Right lobe of liver (tissue), 6 donors: Measurements from ENCODE around the gene IL31RA. TPM values are rescaled to one million over a fixed set of nuclear protein-coding genes. Genes with fewer than 3 reads are reported as not detected.

Experiments
- ATAC-seq, 4 donors: fragments of 200-7000 bp; cut with Tn5 transposase; one replicate each; pipeline ENCODE4 v1.9.1; 2020; ENCODE audit warnings: mild to moderate bottlenecking in 4 of 4, moderate library complexity in 4 of 4
- DNase-seq, 3 donors: peaks; one replicate each; pipeline ENCODE4 v3.0.0-alpha.2; 2020
- H3K27ac ChIP-seq, 3 donors: fragments of 200-600 bp; one replicate each; pipeline ENCODE4 v1.8.0; 2022
- H3K27me3 ChIP-seq, 2 donors: fragments of 200-600 bp; one replicate each; pipeline ENCODE4 v1.8.0; 2022
- H3K36me3 ChIP-seq, 4 donors: fragments of 200-600 bp; sonication (generic) in 1 of 4; one replicate each; pipeline versions ENCODE4 v1.5.1 to v1.8.0; 2017 to 2022; ENCODE audit warnings: control low read depth in 1 of 4
- H3K4me1 ChIP-seq, 4 donors: fragments of 200-600 bp; sonication (generic) in 1 of 4; one replicate each; pipeline versions ENCODE4 v1.5.1 to v1.8.0; 2017 to 2022; ENCODE audit warnings: control low read depth in 1 of 4
- H3K4me3 ChIP-seq, 3 donors: fragments of 200-600 bp; one replicate each; pipeline ENCODE4 v1.8.0; 2022
- H3K9me3 ChIP-seq, 4 donors: fragments of 200-600 bp; sonication (generic) in 1 of 4; one replicate each; pipeline versions ENCODE4 v1.5.1 to v1.8.0; 2017 to 2022; ENCODE audit warnings: control low read depth in 1 of 4
- POLR2A ChIP-seq: fragments of 450-650 bp; IDR thresholded peaks from one replicate; pipeline ENCODE4 v1.6.1; 2017; ENCODE audit warnings: antibody characterized with exemption, mild to moderate bottlenecking
- WGBS: methylation state at CpG from one replicate; pipeline ENCODE4 v1.1.6; 2018; ENCODE audit warnings: low coverage, low lambda C conversion rate; ENCODE audit not compliant: insufficient coverage; ENCODE audit errors: missing lambda C conversion rate; 5-methylcytosine and 5-hydroxymethylcytosine counted together
- intact Hi-C, 2 donors: fragments of 100-400 bp; cut with DNase I; formaldehyde crosslinking; loops; one replicate each; pipeline versions ENCODE4 v1.11.2 to v1.14.1; 2022
- total RNA-seq, 6 experiments: library from RNA; depleted of rRNA in 2 of 6; stranded (reverse); fragments of >200 nt in 2 of 6; fragmentation: NEBNext Ultra II Directional in 3 of 6; extraction: Animal tissue kit (Norgen Biotek cat#: 25700) in 3 of 6; gene quantifications; one replicate each; pipeline versions ENCODE4 v1.1.0 to v1.2.4, GENCODE V29; 2016 to 2023
- TF ChIP-seq, protein P1 (sequence below), 4 donors: fragments of 200-600 bp in 3 of 4; fragments of 450-650 bp in 1 of 4; IDR thresholded peaks; one replicate each; pipeline versions ENCODE4 v1.5.1 to v1.8.0; 2016 to 2022; ENCODE audit warnings: antibody characterized with exemption in 4 of 4, mild to moderate bottlenecking in 2 of 4
- donor health status: DM: no; HTN: yes; CAD: no.
- donor health status: DM: no; HTN: no; CAD: no.
- donor health status: DM: no; HTN: no; CAD: no.
- donor health status: DM: no; HTN: yes; CAD: no.
- donor health status: DM: no; HTN: yes; CAD: no.

Gene IL31RA
- total RNA-seq, 6 experiments from 2014 or later = not detected

DNA sequence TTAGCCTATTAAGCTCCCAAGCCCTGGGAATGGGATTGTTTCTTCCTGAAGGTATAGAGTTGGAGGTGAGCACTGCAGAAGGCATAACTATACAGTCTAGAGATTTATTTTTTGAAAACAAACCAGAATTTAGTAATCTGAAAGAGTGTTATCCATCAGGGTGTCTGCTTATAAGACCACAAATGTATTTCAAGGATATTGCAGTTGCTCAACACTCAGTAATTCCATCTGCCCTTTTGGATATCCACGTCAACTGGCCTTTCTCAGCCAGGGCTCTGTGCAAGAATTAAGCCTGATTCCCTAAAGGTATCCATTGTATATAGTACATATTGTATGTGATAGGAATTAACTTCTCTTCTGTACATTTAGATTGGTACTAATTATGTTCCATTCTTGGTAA is 15.0 kb upstream of the IL31RA start:
- no peak for ATAC-seq
- Histone ChIP-seq H3K4me1 (no peaks in the 10 kb centered on the region), H3K4me3 (no peak overlapping the region), H3K27me3 (no peaks in the 10 kb centered on the region), H3K9me3 (no peaks in the 10 kb centered on the region), H3K27ac (no peak overlapping the region), H3K36me3 (no peaks in the 10 kb centered on the region)
- no peak for DNase-seq
- 50% methylated on average over 1 of the region's 1 CpG for WGBS
- intact Hi-C loops = no loop called here
- TF ChIP-seq, protein P1, sequence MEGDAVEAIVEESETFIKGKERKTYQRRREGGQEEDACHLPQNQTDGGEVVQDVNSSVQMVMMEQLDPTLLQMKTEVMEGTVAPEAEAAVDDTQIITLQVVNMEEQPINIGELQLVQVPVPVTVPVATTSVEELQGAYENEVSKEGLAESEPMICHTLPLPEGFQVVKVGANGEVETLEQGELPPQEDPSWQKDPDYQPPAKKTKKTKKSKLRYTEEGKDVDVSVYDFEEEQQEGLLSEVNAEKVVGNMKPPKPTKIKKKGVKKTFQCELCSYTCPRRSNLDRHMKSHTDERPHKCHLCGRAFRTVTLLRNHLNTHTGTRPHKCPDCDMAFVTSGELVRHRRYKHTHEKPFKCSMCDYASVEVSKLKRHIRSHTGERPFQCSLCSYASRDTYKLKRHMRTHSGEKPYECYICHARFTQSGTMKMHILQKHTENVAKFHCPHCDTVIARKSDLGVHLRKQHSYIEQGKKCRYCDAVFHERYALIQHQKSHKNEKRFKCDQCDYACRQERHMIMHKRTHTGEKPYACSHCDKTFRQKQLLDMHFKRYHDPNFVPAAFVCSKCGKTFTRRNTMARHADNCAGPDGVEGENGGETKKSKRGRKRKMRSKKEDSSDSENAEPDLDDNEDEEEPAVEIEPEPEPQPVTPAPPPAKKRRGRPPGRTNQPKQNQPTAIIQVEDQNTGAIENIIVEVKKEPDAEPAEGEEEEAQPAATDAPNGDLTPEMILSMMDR (IDR thresholded peaks at IDR 0.05) = no peak
- no peak for TF ChIP-seq POLR2A

DNA sequence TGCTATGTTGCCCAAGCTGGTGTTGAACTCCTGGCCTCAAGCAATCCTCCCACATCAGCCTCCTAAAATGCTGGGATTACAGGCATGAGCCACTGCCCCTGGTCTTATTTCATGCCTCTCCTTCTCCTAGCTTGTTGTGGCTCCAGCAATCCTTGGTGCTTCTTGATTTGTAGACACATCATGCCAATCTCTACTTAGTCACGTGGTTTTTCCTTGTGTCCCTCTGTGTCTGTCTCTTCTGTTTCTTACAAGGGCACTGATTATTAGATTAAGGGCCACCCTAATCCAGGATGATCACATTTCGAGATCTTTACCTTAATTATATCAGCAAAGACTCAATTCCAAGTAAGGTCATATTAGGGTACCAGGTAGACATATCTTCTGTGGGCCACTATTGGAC is 9.2 kb upstream of the IL31RA start:
- Histone ChIP-seq H3K4me1 (no peaks in the 10 kb centered on the region), H3K36me3 (no peaks in the 10 kb centered on the region), H3K27ac (no peak overlapping the region), H3K4me3 (no peak overlapping the region), H3K9me3 (no peaks in the 10 kb centered on the region), H3K27me3 (no peaks in the 10 kb centered on the region)
- TF ChIP-seq, protein P1 (IDR thresholded peaks at IDR 0.05) = no peak
- TF ChIP-seq POLR2A = no peak
- 46% methylated on average over 2 of the region's 2 CpGs for WGBS
- DNase-seq = no peak
- intact Hi-C loops = no loop called here
- no peak for ATAC-seq

DNA sequence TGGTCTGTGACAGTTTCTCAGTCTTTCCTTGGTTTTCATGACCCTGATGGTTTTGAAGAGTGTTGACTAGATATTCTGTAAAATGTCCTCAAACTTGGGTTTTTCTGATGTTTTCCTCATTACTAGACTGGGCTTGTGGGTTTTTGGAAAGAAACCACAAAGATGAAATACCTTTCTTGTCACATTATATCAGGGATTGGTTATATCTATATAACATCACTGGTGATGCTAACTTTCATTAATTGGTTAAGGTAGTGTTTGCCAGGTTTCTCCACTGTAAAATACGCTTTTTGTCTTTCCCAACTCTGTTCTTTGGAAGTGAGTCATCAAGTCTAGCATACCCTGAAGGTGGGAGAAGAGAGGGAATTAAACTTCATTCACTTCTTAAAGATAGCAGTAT is 3.3 kb upstream of the IL31RA start:
- intact Hi-C loops = no loop called here
- DNase-seq = no peak
- ATAC-seq = no peak

DNA sequence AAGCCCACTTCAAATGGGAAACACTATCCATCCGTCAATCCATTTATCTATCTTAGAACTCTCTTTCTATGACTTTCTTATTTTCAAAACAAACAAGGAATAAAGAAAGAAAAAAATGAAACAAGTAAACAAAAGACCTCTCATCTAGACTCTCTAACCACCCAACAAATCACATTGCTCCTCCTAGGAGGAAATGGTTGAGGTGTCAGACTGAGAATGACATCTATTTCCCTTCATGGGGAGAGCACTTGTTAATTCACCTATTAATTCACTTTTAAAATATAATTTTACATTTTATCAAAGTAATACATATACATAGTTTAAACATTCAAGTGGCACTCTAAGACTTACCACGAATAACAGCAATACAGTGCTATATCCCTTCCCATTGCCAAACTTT is 2.4 kb upstream of the IL31RA start:
- Histone ChIP-seq H3K36me3 (no peaks in the 10 kb centered on the region), H3K4me1 (no peaks in the 10 kb centered on the region), H3K4me3 (no peak overlapping the region), H3K27me3 (no peaks in the 10 kb centered on the region), H3K27ac (no peak overlapping the region), H3K9me3 (no peaks in the 10 kb centered on the region)
- DNase-seq (no peak), ATAC-seq (no peak)
- no peak for TF ChIP-seq POLR2A
- TF ChIP-seq, protein P1 (IDR thresholded peaks at IDR 0.05) = no peak
- intact Hi-C loops = no loop called here
- WGBS = 69% methylated on average over 2 of the region's 2 CpGs

More for the DNA sequence above, 3.3 kb upstream of the IL31RA start:
- no peaks in the 10 kb centered on the region for H3K9me3 ChIP-seq
- H3K27ac ChIP-seq = no peak overlapping the region
- 56% methylated on average over 1 of the region's 1 CpG for WGBS
- H3K4me1 ChIP-seq = no peaks in the 10 kb centered on the region
- no peaks in the 10 kb centered on the region for H3K27me3 ChIP-seq
- TF ChIP-seq, protein P1 (IDR thresholded peaks at IDR 0.05) = no peak
- no peak for TF ChIP-seq POLR2A
- H3K4me3 ChIP-seq = no peak overlapping the region
- H3K36me3 ChIP-seq = no peaks in the 10 kb centered on the region

DNA sequence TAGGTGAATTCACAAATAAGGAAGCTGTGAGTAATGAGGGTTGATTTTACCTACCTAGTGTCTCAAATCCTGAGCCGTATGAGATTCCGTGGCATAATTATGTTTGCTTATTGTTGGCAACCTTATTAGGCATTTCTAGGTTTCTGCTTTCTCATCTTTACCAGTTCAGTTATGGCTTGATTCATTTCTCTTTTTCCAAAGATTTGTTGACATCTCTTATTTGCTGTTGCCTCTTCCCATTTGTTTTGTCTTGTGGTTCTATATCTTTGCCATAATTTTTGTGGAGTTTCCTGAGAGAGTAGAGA is 470 bp downstream of the IL31RA start:
- no peak for TF ChIP-seq POLR2A
- TF ChIP-seq, protein P1 (IDR thresholded peaks at IDR 0.05) = no peak
- no peak for ATAC-seq
- 86% methylated on average over 2 of the region's 2 CpGs for WGBS
- Histone ChIP-seq H3K9me3 (no peaks in the 10 kb centered on the region), H3K36me3 (no peaks in the 10 kb centered on the region), H3K27me3 (no peaks in the 10 kb centered on the region), H3K27ac (no peak overlapping the region), H3K4me3 (no peak overlapping the region), H3K4me1 (no peaks in the 10 kb centered on the region)
- intact Hi-C loops = no loop called here
- no peak for DNase-seq
